ENCODE results near the gene ERC2.

Gene ERC2

GRCh38 chr3:55471084-55471483 lies 997.2 kb downstream of the ERC2 start:
- Histone ChIP-seq H3K4me2 (ENCODE audit: low read depth, low read length, poor library complexity, severe bottlenecking) (no peak overlapping the region), H4K20me1 (ENCODE audit: insufficient read depth, low read length, poor library complexity, severe bottlenecking) (no peaks in the 10 kb centered on the region), H3K79me2 (ENCODE audit: insufficient read depth, low read length) (no peaks in the 10 kb centered on the region), H3K27me3 (ENCODE audit: insufficient read depth, low read length, poor library complexity, severe bottlenecking) (no peaks in the 10 kb centered on the region), H3K4me3 (ENCODE audit: low read length, poor library complexity, severe bottlenecking) (no peak overlapping the region), H3K36me3 (ENCODE audit: insufficient read depth, low read length) (no peaks in the 10 kb centered on the region), H2AFZ (ENCODE audit: low read length) (no peak overlapping the region), H3K4me1 (ENCODE audit: insufficient read depth, low read length, poor library complexity, severe bottlenecking) (no peaks in the 10 kb centered on the region), H3K9me2 (replicated peaks; ENCODE audit: low read depth, low read length) (no peaks in the 10 kb centered on the region), H3F3A (ENCODE audit: low read depth) (no peaks in the 10 kb centered on the region), H3K9ac (ENCODE audit: low read depth, low read length, poor library complexity, severe bottlenecking) (no peak overlapping the region), H3K9me3 (ENCODE audit: insufficient read depth, low read depth, low read length) (no peaks in the 10 kb centered on the region)
- TF ChIP-seq EZH2phosphoT487 (IDR thresholded peaks at IDR 0.05; ENCODE audit: borderline replicate concordance), result no peak
- TF ChIP-seq CTCF (conservative IDR thresholded peaks at IDR 0.05; ENCODE audit: low read length), result no peak

GRCh38 chr3:55469957-55470526 lies 998.2 kb downstream of the ERC2 start:
- Histone ChIP-seq H3K36me3 (ENCODE audit: insufficient read depth, low read length) (no peaks in the 10 kb centered on the region), H3K79me2 (ENCODE audit: insufficient read depth, low read length) (no peaks in the 10 kb centered on the region), H3K9ac (ENCODE audit: low read depth, low read length, poor library complexity, severe bottlenecking) (no peak overlapping the region), H3K4me2 (ENCODE audit: low read depth, low read length, poor library complexity, severe bottlenecking) (no peak overlapping the region), H4K20me1 (ENCODE audit: insufficient read depth, low read length, poor library complexity, severe bottlenecking) (no peaks in the 10 kb centered on the region), H3K9me3 (ENCODE audit: insufficient read depth, low read depth, low read length) (no peaks in the 10 kb centered on the region), H3K4me1 (ENCODE audit: insufficient read depth, low read length, poor library complexity, severe bottlenecking) (no peaks in the 10 kb centered on the region), H3F3A (ENCODE audit: low read depth) (no peaks in the 10 kb centered on the region), H2AFZ (ENCODE audit: low read length) (no peak overlapping the region), H3K4me3 (ENCODE audit: low read length, poor library complexity, severe bottlenecking) (no peak overlapping the region), H3K9me2 (replicated peaks; ENCODE audit: low read depth, low read length) (no peaks in the 10 kb centered on the region), H3K27me3 (ENCODE audit: insufficient read depth, low read length, poor library complexity, severe bottlenecking) (no peaks in the 10 kb centered on the region)
- TF ChIP-seq EZH2phosphoT487 (IDR thresholded peaks at IDR 0.05; ENCODE audit: borderline replicate concordance) (no peak), CTCF (conservative IDR thresholded peaks at IDR 0.05; ENCODE audit: low read length) (no peak)

GRCh38 chr3:55468251-55468650 lies 1000.0 kb downstream of the ERC2 start:
- Histone ChIP-seq H3K4me3 (ENCODE audit: low read length, poor library complexity, severe bottlenecking) (no peak overlapping the region), H4K20me1 (ENCODE audit: insufficient read depth, low read length, poor library complexity, severe bottlenecking) (no peaks in the 10 kb centered on the region), H3K36me3 (ENCODE audit: insufficient read depth, low read length) (no peaks in the 10 kb centered on the region), H3F3A (ENCODE audit: low read depth) (no peaks in the 10 kb centered on the region), H3K4me2 (ENCODE audit: low read depth, low read length, poor library complexity, severe bottlenecking) (no peak overlapping the region), H3K27me3 (ENCODE audit: insufficient read depth, low read length, poor library complexity, severe bottlenecking) (no peaks in the 10 kb centered on the region), H3K9ac (ENCODE audit: low read depth, low read length, poor library complexity, severe bottlenecking) (no peak overlapping the region), H2AFZ (ENCODE audit: low read length) (no peak overlapping the region), H3K79me2 (ENCODE audit: insufficient read depth, low read length) (no peaks in the 10 kb centered on the region), H3K4me1 (ENCODE audit: insufficient read depth, low read length, poor library complexity, severe bottlenecking) (no peaks in the 10 kb centered on the region), H3K9me3 (ENCODE audit: insufficient read depth, low read depth, low read length) (no peaks in the 10 kb centered on the region), H3K9me2 (replicated peaks; ENCODE audit: low read depth, low read length) (no peaks in the 10 kb centered on the region)
- TF ChIP-seq EZH2phosphoT487 (IDR thresholded peaks at IDR 0.05; ENCODE audit: borderline replicate concordance) (no peak), CTCF (conservative IDR thresholded peaks at IDR 0.05; ENCODE audit: low read length) (no peak)
